Choroid plexus epithelial cell (primary cell): ENCODE data around the gene TNRC6C.

ENCODE experiments used
- DNase-seq: peaks from one replicate; pipeline ENCODE4 v3.0.0-alpha.2; 2010; ENCODE audit warnings: low read depth
- H3K4me3 ChIP-seq: 2 replicates; pipeline ENCODE4 v1.5.1; 2011; ENCODE audit warnings: low read depth, mild to moderate bottlenecking, control low read depth, low read length, moderate library complexity
- TF ChIP-seq, protein P1 (sequence below): conservative IDR thresholded peaks from 2 replicates; pipeline ENCODE4 v1.5.1; 2011; ENCODE audit warnings: low read depth, mild to moderate bottlenecking, control low read depth, inconsistent platforms, low read length, moderate library complexity

The TNRC6C gene

DNA sequence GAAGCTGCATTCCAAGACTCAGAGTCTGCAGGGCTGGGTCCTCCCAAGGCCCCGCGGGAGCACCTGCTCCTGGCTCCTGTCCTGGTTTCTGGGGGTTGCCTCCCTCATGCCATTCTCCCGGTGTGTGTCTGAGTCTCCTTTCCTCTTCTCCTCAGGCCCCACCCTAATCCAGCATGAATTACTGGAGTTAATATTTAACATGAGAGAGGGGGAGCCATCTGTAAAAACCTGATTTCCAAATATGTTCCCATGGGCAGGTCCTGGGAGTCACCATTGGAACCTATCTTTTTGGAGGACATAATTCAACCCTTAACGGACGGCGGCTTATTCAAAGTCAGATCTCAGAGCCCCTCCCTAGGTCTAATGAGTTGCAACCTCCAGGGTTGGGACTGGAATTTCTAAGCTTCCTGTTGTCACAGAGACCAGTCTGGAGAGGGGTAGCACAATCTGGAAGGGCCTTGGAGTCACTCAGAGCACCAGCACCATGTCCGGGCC is 193.1 kb downstream of the TNRC6C start:
- H3K4me3 ChIP-seq, result no peak overlapping the region
- no peak for DNase-seq
- TF ChIP-seq, protein P1, sequence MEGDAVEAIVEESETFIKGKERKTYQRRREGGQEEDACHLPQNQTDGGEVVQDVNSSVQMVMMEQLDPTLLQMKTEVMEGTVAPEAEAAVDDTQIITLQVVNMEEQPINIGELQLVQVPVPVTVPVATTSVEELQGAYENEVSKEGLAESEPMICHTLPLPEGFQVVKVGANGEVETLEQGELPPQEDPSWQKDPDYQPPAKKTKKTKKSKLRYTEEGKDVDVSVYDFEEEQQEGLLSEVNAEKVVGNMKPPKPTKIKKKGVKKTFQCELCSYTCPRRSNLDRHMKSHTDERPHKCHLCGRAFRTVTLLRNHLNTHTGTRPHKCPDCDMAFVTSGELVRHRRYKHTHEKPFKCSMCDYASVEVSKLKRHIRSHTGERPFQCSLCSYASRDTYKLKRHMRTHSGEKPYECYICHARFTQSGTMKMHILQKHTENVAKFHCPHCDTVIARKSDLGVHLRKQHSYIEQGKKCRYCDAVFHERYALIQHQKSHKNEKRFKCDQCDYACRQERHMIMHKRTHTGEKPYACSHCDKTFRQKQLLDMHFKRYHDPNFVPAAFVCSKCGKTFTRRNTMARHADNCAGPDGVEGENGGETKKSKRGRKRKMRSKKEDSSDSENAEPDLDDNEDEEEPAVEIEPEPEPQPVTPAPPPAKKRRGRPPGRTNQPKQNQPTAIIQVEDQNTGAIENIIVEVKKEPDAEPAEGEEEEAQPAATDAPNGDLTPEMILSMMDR, result no peak

DNA sequence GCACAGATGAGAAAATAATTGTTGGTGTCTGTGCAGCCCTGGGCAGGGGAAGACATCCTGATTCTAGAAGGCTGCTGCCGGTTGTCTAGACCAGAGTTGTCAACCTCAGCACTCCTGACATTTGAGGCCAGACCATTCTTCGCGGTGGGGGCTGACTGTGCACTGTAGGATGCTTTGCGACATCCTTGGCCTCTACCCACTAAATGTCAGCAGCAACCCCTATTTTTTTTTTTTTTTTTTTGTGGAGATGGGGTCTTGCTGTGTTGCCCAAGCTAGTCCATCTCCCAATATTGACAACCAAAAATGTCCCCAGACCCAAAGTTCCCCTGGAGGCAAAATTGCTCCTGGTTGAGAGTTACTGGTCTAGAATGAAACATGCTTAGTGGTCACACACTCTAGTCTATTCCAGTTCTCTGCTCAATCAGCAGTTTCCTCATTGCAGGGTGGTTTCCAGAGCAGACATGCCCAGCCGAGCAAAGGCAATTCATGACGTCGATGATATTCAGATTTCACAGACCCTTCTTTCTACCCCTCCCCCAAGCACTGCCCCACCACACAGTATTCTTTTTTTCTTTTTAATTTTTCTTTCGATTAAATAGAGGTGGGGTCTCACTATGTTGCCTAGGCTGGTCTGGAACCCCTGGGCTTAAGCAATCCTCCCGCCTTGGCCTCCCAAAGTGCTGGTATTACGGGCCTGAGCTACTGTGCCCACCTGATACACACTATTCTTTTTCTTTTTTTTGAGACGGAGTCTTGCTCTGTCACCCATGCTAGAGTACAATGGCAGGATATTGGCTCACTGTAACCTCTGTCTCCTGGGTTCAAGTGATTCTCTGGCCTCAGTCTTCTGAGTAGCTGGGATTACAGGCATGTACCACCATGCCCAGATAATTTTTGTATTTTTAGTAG is 196.7 kb downstream of the TNRC6C start:
- H3K4me3 ChIP-seq, result no peak overlapping the region
- DNase-seq, result no peak
- TF ChIP-seq, protein P1, result no peak
